ENCODE results near the gene HUS1B. TPM values are rescaled to one million over a fixed set of nuclear protein-coding genes. Genes with fewer than 3 reads are reported as not detected.

The HUS1B gene
- total and polyA plus RNA-seq, 9 of the 15 experiments (the other 6 are each of a cell fraction or from before 2014, with no cell fraction given), result 0.16 to 1.4 (median 0.38) TPM; not detected in 1

DNA sequence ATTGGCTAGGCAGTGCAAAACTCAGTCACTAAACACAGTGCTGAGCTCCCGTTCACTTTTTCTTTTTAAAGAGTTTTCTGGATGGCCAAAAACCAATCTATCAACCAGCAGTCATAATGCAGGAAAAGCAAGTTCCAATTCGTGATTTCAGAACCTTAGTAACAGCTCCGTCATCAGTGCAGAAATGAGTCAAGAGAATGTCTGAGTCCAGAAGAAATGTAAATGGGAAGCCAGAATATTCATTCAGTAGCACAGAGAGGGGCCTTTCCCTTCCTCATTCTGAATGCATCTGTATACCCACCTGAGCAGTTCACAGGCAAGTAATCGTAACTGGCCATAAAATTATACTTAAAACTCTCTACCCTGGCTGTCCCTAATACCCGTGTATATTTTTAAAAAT lies 20.4 kb downstream of the HUS1B start:
- Histone ChIP-seq H3K79me2 (ENCODE audit: control insufficient read depth, insufficient read depth, low read length) (no peaks in the 10 kb centered on the region), H3K4me2 (ENCODE audit: insufficient read depth, low read length) (no peak overlapping the region), H3K4me3 (no peak overlapping the region), H3K9me1 (ENCODE audit: control insufficient read depth, insufficient read depth, low read length) (no peaks in the 10 kb centered on the region), H2AFZ (ENCODE audit: low read depth, low read length) (no peak overlapping the region), H3K9me3 (replicated peaks; ENCODE audit: control insufficient read depth, insufficient read depth, low read depth, low read length) (no peaks in the 10 kb centered on the region), H3K27ac (ENCODE audit: extremely low read depth, low read depth, low read length) (no peak overlapping the region), H3K9ac (ENCODE audit: insufficient read depth in 1 of 2, low read depth in 2 of 2, low read length in 2 of 2) (no peak overlapping the region), H3K36me3 (ENCODE audit: control insufficient read depth, insufficient read depth, low read length) (no peaks in the 10 kb centered on the region), H3K27me3 (ENCODE audit: control insufficient read depth in 2 of 2, insufficient read depth in 2 of 2, low read length in 2 of 2) (no peaks in the 10 kb centered on the region), H4K20me1 (replicated peaks; ENCODE audit: control insufficient read depth, insufficient read depth, low read length) (no peaks in the 10 kb centered on the region), H3K4me1 (replicated peaks in 1 of 2; ENCODE audit: control insufficient read depth in 2 of 2, insufficient read depth in 2 of 2, low read length in 2 of 2) (no peaks in the 10 kb centered on the region)
- intact Hi-C loops (cut with micrococcal nuclease), result no loop called here
- TF ChIP-seq ZFP1 (CRISPR knock-in tag; IDR thresholded peaks at IDR 0.05), result no peak
- no peak for TF ChIP-seq HDAC2 (IDR thresholded peaks at IDR 0.05)
- TF ChIP-seq MXD1 (CRISPR knock-in tag; IDR thresholded peaks at IDR 0.05; ENCODE audit: borderline replicate concordance, poor library complexity, severe bottlenecking), result no peak
- TF ChIP-seq SMARCA5 (IDR thresholded peaks at IDR 0.05), result no peak
- no peak for TF ChIP-seq ZBTB9 (CRISPR knock-in tag; IDR thresholded peaks at IDR 0.05)
- no peak for TF ChIP-seq RBM34 (IDR thresholded peaks at IDR 0.05; ENCODE audit: borderline replicate concordance, insufficient read depth, low read length)
- no peak for TF ChIP-seq ZNF165 (CRISPR knock-in tag; IDR thresholded peaks at IDR 0.05; ENCODE audit: borderline replicate concordance)
- no peak for TF ChIP-seq IRF9 (tag; IDR thresholded peaks at IDR 0.05)
- TF ChIP-seq GATAD2B (IDR thresholded peaks at IDR 0.05; ENCODE audit: borderline replicate concordance), result no peak
- TF ChIP-seq THAP7 (CRISPR knock-in tag; IDR thresholded peaks at IDR 0.05), result no peak
- WGBS (ENCODE audit: insufficient coverage, low coverage, missing lambda C conversion rate), result 42% methylated on average over 5 of the region's 5 CpGs
- no peak for ATAC-seq
- in situ Hi-C loops (cut with MboI), result no loop called here
- CTCF ChIA-PET (ENCODE audit: low intra/inter-chr PET ratio), result no interaction called here
- no peak for FAIRE-seq
- no peak for DNase-seq (ENCODE audit: extremely low read depth in 1 of 4, low spot score in 3 of 4)
- POLR2A ChIA-PET, result no interaction called here
- no TSS peak for BruUV-seq (replicated peaks)
